SJCRH30 (cell line): ENCODE data around the gene RGS7. TPM values are rescaled to one million over a fixed set of nuclear protein-coding genes. Genes with fewer than 3 reads are reported as not detected.
"Not testable (repeated sequence)": the region's sequence is repeated elsewhere in the genome, so short reads cannot be mapped to it uniquely, and the experiment has no call there.

ENCODE experiments used
- DNase-seq, 2 experiments: peaks; one replicate each; pipeline ENCODE4 v3.0.0-alpha.2; 2015 to 2020
- H3K27ac ChIP-seq: fragments of 250-450 bp; sonication (Bioruptor Pico); 2 replicates; pipeline ENCODE4 v1.5.1; 2020; ENCODE audit warnings: mild to moderate bottlenecking, moderate library complexity
- H3K27me3 ChIP-seq: fragments of 250-450 bp; sonication (Bioruptor Pico); 2 replicates; pipeline ENCODE4 v1.5.1; 2020; ENCODE audit warnings: mild to moderate bottlenecking, moderate library complexity
- H3K36me3 ChIP-seq: fragments of 250-450 bp; sonication (Bioruptor Pico); 2 replicates; pipeline ENCODE4 v1.5.1; 2020; ENCODE audit warnings: mild to moderate bottlenecking, moderate library complexity
- H3K4me1 ChIP-seq: fragments of 250-450 bp; sonication (Bioruptor Pico); 2 replicates; pipeline ENCODE4 v1.5.1; 2020; ENCODE audit warnings: mild to moderate bottlenecking, moderate library complexity
- H3K4me3 ChIP-seq: fragments of 250-450 bp; sonication (Bioruptor Pico); 2 replicates; pipeline ENCODE4 v1.5.1; 2020; ENCODE audit warnings: mild to moderate bottlenecking, moderate library complexity
- H3K9me3 ChIP-seq: fragments of 250-450 bp; sonication (Bioruptor Pico); replicated peaks from 2 replicates; pipeline ENCODE4 v1.5.1; 2020; ENCODE audit warnings: mild to moderate bottlenecking, moderate library complexity
- total RNA-seq: library from RNA; depleted of rRNA; stranded (reverse); fragments of >200 nt; shearing (Covaris generic); gene quantifications from 2 replicates; pipeline ENCODE4 v1.2.3, GENCODE V29; 2014

The RGS7 gene
- total RNA-seq, 1 experiment from 2014 or later: 0.16 TPM

- DNase-seq: no peak
- H3K27ac ChIP-seq: no peak overlapping the region
- no peaks in the 10 kb centered on the region for H3K4me1 ChIP-seq
- no peaks in the 10 kb centered on the region for H3K36me3 ChIP-seq
- no peaks in the 10 kb centered on the region for H3K9me3 ChIP-seq
- H3K27me3 ChIP-seq: no peaks in the 10 kb centered on the region
- H3K4me3 ChIP-seq: no peak overlapping the region
Measured at GRCh38 chr1:240883490-240883889, 473.5 kb downstream of the RGS7 start.

GRCh38 chr1:240882656-240883308, 474.2 kb downstream of the RGS7 start:
- H3K4me1 ChIP-seq, H3K27me3 ChIP-seq, H3K9me3 ChIP-seq, H3K4me3 ChIP-seq, H3K27ac ChIP-seq, H3K36me3 ChIP-seq, DNase-seq: not testable (repeated sequence)

DNA sequence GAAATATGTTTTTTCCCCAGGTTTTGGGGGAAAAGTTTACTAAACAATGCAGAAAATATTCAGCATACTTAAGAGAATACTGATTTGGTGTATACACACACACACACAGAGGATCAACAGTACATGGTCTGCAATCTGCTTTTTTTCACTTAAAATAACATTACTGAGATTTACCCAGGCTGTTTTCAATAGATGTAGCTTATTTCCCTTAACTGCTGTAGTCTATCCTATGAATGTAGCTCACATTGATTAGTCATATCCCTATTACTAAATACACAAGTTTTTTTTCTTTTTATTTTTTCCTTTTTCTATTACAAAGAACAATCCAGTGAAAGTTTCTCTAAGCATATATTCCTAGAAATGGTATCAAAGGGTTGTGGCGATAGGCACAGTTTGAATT, 478.4 kb downstream of the RGS7 start:
- Histone ChIP-seq H3K27ac (no peak overlapping the region), H3K4me1 (no peaks in the 10 kb centered on the region), H3K4me3 (no peak overlapping the region), H3K36me3 (no peaks in the 10 kb centered on the region), H3K27me3 (no peaks in the 10 kb centered on the region), H3K9me3 (no peaks in the 10 kb centered on the region)
- DNase-seq: no peak

DNA sequence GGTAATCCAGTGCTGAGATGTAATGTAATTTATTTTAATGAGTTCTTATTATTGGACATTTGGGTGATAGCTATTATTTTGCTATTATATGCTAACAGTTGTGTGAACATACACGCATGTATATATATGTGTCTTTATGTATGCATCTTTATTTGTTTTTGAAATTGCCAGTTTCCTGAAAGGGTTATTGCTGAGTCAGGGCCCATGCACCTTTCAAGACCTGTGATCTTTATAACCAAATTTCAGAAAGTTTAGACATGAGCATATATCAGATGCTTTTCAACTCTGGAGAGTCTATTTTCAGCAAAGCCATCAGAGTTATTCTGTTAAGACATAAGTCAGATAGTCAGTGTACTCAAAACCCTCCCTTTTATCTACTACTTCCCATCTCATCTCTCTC, 479.4 kb downstream of the RGS7 start:
- Histone ChIP-seq H3K9me3 (no peaks in the 10 kb centered on the region), H3K36me3 (no peaks in the 10 kb centered on the region), H3K4me3 (no peak overlapping the region), H3K27ac (no peak overlapping the region), H3K27me3 (no peaks in the 10 kb centered on the region), H3K4me1 (no peaks in the 10 kb centered on the region)
- no peak for DNase-seq

- DNase-seq: no peak
- H3K27ac ChIP-seq: no peak overlapping the region
- H3K27me3 ChIP-seq: no peaks in the 10 kb centered on the region
- no peaks in the 10 kb centered on the region for H3K9me3 ChIP-seq
- no peaks in the 10 kb centered on the region for H3K36me3 ChIP-seq
- H3K4me3 ChIP-seq: no peak overlapping the region
- H3K4me1 ChIP-seq: no peaks in the 10 kb centered on the region
Measured at GRCh38 chr1:240876071-240876470, 480.9 kb downstream of the RGS7 start.

DNA sequence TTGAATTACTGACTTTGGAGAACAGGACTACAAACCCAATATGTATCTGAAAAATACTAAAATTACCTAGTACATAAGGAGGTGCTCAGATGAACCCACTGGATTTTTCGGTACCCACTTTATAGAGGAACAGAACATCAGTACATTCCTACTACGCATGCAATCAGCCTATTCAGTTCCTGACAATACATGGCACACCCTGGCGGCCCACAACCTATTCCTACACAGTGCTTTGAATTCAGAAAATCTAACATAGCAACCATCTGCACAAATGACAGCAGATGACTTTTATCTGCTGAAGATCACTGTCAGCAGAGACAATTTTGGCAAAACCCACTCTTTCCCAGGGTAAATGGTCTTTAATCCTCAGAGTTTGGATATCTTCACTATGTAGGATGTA, 487.9 kb downstream of the RGS7 start:
- Histone ChIP-seq H3K27me3 (no peaks in the 10 kb centered on the region), H3K27ac (no peak overlapping the region), H3K4me1 (no peaks in the 10 kb centered on the region), H3K9me3 (no peaks in the 10 kb centered on the region), H3K4me3 (no peak overlapping the region), H3K36me3 (no peaks in the 10 kb centered on the region)
- no peak for DNase-seq

DNA sequence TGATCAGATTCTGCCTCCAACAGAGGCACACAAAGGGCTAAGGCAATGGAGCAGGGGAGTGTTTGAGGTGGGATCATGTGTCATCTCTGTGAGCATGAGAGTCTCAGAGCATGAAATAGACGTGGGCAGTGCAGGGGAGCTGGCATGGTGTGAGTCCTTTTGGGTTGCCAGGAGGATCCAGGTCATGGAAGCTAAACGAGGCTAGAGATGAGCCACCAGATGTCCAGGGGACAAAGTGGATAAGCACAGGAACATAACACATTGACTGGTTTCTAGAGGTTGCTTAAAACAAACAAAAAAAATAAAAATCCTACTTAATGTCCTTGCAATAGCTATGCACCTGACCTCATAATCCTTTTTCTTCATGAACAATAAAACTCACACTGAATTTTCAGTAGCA, 490.3 kb downstream of the RGS7 start:
- DNase-seq: no peak
- Histone ChIP-seq H3K36me3 (no peaks in the 10 kb centered on the region), H3K4me1 (no peaks in the 10 kb centered on the region), H3K4me3 (no peak overlapping the region), H3K27ac (no peak overlapping the region), H3K27me3 (no peaks in the 10 kb centered on the region), H3K9me3 (no peaks in the 10 kb centered on the region)

DNA sequence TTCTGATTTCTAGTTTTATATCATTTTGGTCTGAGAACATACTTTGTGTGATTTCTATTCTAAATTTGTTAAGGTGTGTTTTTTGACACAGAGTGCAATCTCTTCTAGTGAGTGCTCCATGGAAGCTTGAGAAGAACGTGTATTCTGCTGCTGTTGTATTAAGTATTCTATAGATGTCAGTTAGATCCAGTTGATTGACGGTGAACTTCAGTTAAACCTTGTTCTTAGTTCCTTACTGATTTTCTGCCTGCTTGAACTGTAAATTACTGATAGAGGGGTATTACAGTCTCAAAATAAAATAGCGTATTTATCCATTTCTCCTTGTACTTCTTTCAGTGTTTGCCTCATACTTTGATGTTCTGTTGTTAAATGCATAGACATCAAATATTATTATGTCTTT, 497.0 kb downstream of the RGS7 start:
- Histone ChIP-seq H3K4me3 (no peak overlapping the region), H3K27ac (no peak overlapping the region), H3K4me1 (no peaks in the 10 kb centered on the region), H3K27me3 (no peaks in the 10 kb centered on the region), H3K36me3 (no peaks in the 10 kb centered on the region), H3K9me3 (no peaks in the 10 kb centered on the region)
- DNase-seq: no peak

GRCh38 chr1:240854367-240854766, 502.6 kb downstream of the RGS7 start:
- H3K27me3 ChIP-seq: no peaks in the 10 kb centered on the region
- no peaks in the 10 kb centered on the region for H3K36me3 ChIP-seq
- H3K4me1 ChIP-seq: no peaks in the 10 kb centered on the region
- H3K9me3 ChIP-seq: no peaks in the 10 kb centered on the region
- peak in 1 of 2 experiments; percentile 6 for DNase-seq
- H3K27ac ChIP-seq: no peak overlapping the region
- H3K4me3 ChIP-seq: no peak overlapping the region

DNA sequence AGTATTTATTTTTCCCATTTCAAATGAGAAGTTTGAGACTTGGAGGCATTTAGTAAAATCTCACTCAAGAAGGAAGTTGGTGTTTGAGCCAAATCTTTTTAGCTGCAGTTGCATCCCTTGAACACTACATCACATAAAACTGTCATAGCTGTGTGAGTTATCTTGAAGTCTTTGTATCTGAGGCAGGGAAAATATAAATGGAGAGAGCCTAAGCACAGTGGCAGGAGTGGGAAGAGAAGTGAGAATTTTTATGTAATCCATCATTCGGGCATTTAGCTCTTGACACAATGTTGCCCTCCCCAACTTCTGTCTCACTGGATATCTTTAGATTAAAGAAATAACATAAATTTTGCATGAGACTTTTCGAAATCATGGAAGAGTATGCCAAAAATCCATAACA, 509.7 kb downstream of the RGS7 start:
- H3K4me1 ChIP-seq: no peaks in the 10 kb centered on the region
- no peak for DNase-seq

DNA sequence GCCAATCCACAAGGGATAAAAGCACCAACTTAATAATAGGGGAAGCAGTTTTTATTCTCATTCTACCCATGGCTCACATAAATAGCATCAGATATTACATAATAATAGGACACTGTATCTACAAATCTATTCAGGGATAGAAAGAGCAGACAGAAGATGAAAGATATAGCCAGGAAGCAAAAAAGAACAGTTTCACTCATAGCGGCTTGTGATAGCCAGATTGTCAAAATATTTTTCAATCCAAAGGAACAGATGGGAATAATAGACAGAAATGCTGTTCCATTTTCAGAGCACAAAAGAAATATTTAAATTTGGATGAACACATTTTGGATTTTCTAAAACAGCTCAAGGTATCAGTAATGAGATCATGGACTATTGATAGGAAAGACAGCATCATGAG, 512.5 kb downstream of the RGS7 start:
- no peak overlapping the region for H3K27ac ChIP-seq
- DNase-seq: no peak
- no peaks in the 10 kb centered on the region for H3K9me3 ChIP-seq
- H3K4me1 ChIP-seq: no peaks in the 10 kb centered on the region
- H3K4me3 ChIP-seq: no peak overlapping the region
- H3K27me3 ChIP-seq: no peaks in the 10 kb centered on the region
- H3K36me3 ChIP-seq: no peaks in the 10 kb centered on the region

More for the DNA sequence above, 509.7 kb downstream of the RGS7 start:
- Histone ChIP-seq H3K27ac (no peak overlapping the region), H3K36me3 (no peaks in the 10 kb centered on the region), H3K9me3 (no peaks in the 10 kb centered on the region), H3K27me3 (no peaks in the 10 kb centered on the region), H3K4me3 (no peak overlapping the region)

DNA sequence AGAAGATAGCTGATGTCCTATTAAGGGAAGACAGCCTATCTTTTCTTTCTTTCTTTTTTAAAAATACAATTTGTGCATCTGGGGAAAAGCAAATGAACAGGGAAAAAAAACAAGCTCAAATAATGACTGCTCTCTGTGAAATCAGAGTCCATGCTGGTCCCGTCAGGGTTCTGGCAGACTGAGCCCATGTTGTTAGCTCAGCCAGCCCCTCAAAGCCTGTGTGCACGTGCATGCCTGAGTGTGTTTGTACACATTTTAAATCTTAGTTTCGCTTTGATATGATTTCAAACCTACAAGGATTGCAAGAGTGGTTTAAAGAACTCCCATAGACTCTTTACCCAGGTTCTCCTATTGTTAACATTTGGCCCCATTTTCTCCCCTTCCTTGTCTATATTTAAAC, 513.2 kb downstream of the RGS7 start:
- Histone ChIP-seq H3K9me3 (no peaks in the 10 kb centered on the region), H3K27me3 (no peaks in the 10 kb centered on the region), H3K4me3 (no peak overlapping the region), H3K27ac (no peak overlapping the region), H3K36me3 (no peaks in the 10 kb centered on the region), H3K4me1 (no peaks in the 10 kb centered on the region)
- no peak for DNase-seq

DNA sequence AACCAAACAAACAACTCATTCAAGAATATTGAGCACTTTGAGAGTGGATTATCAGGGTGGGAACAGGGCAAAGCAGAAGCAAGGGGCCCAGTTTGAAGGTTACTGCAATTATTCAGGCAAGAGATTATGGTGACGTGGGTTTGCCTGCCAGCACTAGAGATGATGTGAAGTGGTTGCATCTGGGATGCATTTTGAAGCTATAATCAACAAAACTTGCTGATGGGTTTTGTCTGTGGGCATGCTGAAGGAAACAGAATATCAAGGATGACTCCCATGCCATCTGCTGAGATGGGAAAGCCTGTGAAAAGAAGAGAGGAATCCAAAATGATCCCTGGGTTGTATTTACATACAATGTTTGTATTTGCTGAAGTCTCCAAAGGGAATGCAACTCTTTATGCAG, 520.7 kb downstream of the RGS7 start:
- H3K4me1 ChIP-seq: no peaks in the 10 kb centered on the region
- H3K36me3 ChIP-seq: no peaks in the 10 kb centered on the region
- H3K4me3 ChIP-seq: no peak overlapping the region
- H3K9me3 ChIP-seq: no peaks in the 10 kb centered on the region
- no peaks in the 10 kb centered on the region for H3K27me3 ChIP-seq
- H3K27ac ChIP-seq: no peak overlapping the region
- DNase-seq: no peak

DNA sequence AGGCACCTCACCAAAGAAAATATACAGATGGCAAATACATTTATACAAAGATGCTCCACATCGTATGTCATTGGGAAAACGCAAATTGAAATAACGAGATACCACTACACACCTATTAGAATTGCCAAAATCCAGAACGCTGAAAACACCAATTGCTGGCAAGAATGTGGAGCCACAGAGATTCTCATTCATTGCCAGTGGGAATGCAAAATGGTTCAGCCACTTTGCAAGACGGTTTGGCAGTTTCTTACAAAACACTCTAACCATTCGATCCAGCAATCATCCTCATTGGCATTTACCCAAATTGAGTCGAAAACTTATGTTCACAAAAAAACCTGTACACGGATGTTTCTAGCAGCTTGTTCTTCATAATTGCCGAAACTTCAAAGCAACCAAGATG, 521.7 kb downstream of the RGS7 start:
- no peaks in the 10 kb centered on the region for H3K27me3 ChIP-seq
- no peak overlapping the region for H3K27ac ChIP-seq
- H3K9me3 ChIP-seq: no peaks in the 10 kb centered on the region
- no peaks in the 10 kb centered on the region for H3K4me1 ChIP-seq
- H3K36me3 ChIP-seq: no peaks in the 10 kb centered on the region
- no peak overlapping the region for H3K4me3 ChIP-seq
- DNase-seq: no peak

- no peaks in the 10 kb centered on the region for H3K4me1 ChIP-seq
- H3K27me3 ChIP-seq: no peaks in the 10 kb centered on the region
- H3K36me3 ChIP-seq: no peaks in the 10 kb centered on the region
- no peaks in the 10 kb centered on the region for H3K9me3 ChIP-seq
- DNase-seq: no peak
- no peak overlapping the region for H3K4me3 ChIP-seq
- no peak overlapping the region for H3K27ac ChIP-seq
Measured at GRCh38 chr1:240833075-240833474, 523.9 kb downstream of the RGS7 start.

DNA sequence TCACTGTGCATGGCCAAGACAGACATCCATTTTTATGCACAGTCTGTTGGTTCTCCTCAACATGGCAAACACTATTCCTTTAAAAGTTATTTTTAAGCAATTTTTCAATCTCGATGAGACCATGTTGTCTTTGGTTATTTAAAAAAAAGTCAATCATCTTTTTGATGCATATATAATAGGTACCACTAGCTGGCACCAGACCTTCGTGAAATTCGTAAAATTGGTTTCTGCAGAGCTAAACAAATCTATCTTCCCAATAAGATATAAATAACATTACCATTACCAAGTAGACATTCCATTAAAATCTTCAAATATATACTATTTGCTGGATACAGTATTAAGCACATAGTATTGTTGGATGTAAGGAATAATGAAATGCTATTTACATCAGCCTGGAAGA, 525.1 kb downstream of the RGS7 start:
- Histone ChIP-seq H3K27ac (no peak overlapping the region), H3K27me3 (no peaks in the 10 kb centered on the region)
- no peak for DNase-seq

More for the DNA sequence above, 525.1 kb downstream of the RGS7 start:
- H3K36me3 ChIP-seq: no peaks in the 10 kb centered on the region
- H3K4me3 ChIP-seq: no peak overlapping the region
- H3K9me3 ChIP-seq: no peaks in the 10 kb centered on the region
- no peaks in the 10 kb centered on the region for H3K4me1 ChIP-seq
